Astrocyte of the spinal cord (primary cell): ENCODE results near the gene CASD1.
A peak's percentile ranks its signal among the peaks of the same experiment; 100 is the strongest.

Experiments used
- DNase-seq: peaks from one replicate; pipeline ENCODE4 v3.0.0; 2011; ENCODE audit warnings: low read depth, low spot score
- H3K4me3 ChIP-seq: 2 replicates; pipeline ENCODE4 v1.5.1; 2011; ENCODE audit warnings: low read depth, mild to moderate bottlenecking, low read length, moderate library complexity
- CTCF ChIP-seq: IDR thresholded peaks from 2 replicates; pipeline ENCODE4 v1.5.1; 2012; ENCODE audit warnings: low read depth, mild to moderate bottlenecking, low read length, inconsistent platforms
- in situ Hi-C: cut with HindIII; loops from 2 replicates; pipeline ENCODE4 v1.10.0; 2017; ENCODE audit warnings: low sequenced_read_pairs

Gene CASD1

GRCh38 chr7:94559972-94560371, 50.4 kb downstream of the CASD1 start:
- in situ Hi-C loops = no loop called here
- no peak for DNase-seq
- TF ChIP-seq CTCF = no peak
- H3K4me3 ChIP-seq = no peak overlapping the region

- no peak overlapping the region for H3K4me3 ChIP-seq
- TF ChIP-seq CTCF = no peak
- in situ Hi-C loops = no loop called here
- DNase-seq = peak; percentile 36
These were observed 52.4 kb downstream of the CASD1 start for GRCh38 chr7:94561841-94562514.

GRCh38 chr7:94562525-94562924, 52.9 kb downstream of the CASD1 start:
- in situ Hi-C loops = no loop called here
- H3K4me3 ChIP-seq = no peak overlapping the region
- TF ChIP-seq CTCF = no peak
- DNase-seq = no peak

- in situ Hi-C loops = no loop called here
- no peak for DNase-seq
- no peak overlapping the region for H3K4me3 ChIP-seq
- TF ChIP-seq CTCF = no peak
These were observed 55.8 kb downstream of the CASD1 start for GRCh38 chr7:94565247-94565894.

GRCh38 chr7:94567396-94567795, 57.8 kb downstream of the CASD1 start:
- TF ChIP-seq CTCF = no peak
- in situ Hi-C loops = no loop called here
- no peak for DNase-seq
- no peak overlapping the region for H3K4me3 ChIP-seq

- DNase-seq = no peak
- in situ Hi-C loops = no loop called here
- no peak for TF ChIP-seq CTCF
- no peak overlapping the region for H3K4me3 ChIP-seq
These were observed 62.2 kb downstream of the CASD1 start for GRCh38 chr7:94571816-94572215.
